ENCODE data around the gene DTNB. TPM values are rescaled to one million over a fixed set of nuclear protein-coding genes. Genes with fewer than 3 reads are reported as not detected.

DTNB gene
- total and polyA plus RNA-seq, 10 of the 15 experiments (the other 5 are each of a cell fraction or from before 2014, with no cell fraction given), result 4.5 to 30.6 (median 11.9) TPM

DNA sequence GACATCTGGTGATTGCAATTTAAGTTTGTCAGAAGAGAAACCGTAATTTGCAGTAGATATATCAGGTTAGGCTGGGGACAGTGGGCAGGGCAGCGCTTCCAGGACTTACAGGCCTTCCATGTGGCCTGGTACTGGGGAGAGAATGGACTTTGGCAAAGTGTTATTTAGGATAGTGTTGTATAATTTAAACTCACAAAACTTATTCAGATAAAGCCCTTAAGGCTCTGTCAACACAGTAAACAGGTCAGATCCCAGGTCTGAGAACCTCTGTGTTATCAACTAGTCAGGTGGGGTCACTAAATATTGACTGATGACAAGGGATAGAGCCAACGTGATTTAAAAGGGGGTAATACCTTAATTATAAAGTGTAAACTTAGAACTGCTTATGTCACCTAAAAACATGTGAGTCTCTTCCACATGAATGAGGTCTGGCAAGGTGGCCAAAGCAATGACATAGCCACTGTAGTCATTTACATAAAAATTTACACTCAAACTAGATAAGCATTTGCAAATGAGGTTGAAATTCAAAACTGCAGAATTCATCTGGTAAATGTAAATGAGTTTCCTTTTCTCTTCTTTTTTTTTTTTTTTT is 251.5 kb downstream of the DTNB start (continued):
- TF ChIP-seq, protein P1, sequence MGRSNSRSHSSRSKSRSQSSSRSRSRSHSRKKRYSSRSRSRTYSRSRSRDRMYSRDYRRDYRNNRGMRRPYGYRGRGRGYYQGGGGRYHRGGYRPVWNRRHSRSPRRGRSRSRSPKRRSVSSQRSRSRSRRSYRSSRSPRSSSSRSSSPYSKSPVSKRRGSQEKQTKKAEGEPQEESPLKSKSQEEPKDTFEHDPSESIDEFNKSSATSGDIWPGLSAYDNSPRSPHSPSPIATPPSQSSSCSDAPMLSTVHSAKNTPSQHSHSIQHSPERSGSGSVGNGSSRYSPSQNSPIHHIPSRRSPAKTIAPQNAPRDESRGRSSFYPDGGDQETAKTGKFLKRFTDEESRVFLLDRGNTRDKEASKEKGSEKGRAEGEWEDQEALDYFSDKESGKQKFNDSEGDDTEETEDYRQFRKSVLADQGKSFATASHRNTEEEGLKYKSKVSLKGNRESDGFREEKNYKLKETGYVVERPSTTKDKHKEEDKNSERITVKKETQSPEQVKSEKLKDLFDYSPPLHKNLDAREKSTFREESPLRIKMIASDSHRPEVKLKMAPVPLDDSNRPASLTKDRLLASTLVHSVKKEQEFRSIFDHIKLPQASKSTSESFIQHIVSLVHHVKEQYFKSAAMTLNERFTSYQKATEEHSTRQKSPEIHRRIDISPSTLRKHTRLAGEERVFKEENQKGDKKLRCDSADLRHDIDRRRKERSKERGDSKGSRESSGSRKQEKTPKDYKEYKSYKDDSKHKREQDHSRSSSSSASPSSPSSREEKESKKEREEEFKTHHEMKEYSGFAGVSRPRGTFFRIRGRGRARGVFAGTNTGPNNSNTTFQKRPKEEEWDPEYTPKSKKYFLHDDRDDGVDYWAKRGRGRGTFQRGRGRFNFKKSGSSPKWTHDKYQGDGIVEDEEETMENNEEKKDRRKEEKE (IDR thresholded peaks at IDR 0.05), result no peak; the same call in 1 of the 2 replicates
- TF ChIP-seq TAF1 (IDR thresholded peaks at IDR 0.05; ENCODE audit: borderline replicate concordance, low read depth, low read length) (no peak), CBFB (IDR thresholded peaks at IDR 0.05; ENCODE audit: low read depth) (no peak), SMAD1 (IDR thresholded peaks at IDR 0.05; ENCODE audit: low read depth, partially characterized antibody) (peak; percentile 41), IRF5 (IDR thresholded peaks at IDR 0.05; ENCODE audit: borderline replicate concordance) (no peak), CHD2 (IDR thresholded peaks at IDR 0.05; ENCODE audit: borderline replicate concordance, low read depth, low read length) (0 out of 2 replicates have a peak, but pooled peaks have one; percentile 22), POU2F2 (IDR thresholded peaks at IDR 0.05; ENCODE audit: borderline replicate concordance, low read depth, low read length) (0 out of 3 replicates have a peak, but pooled peaks have one; percentile 38), CREB1 (IDR thresholded peaks at IDR 0.05; ENCODE audit: low read depth) (peak; percentile 66), BHLHE40 (IDR thresholded peaks at IDR 0.05; ENCODE audit: borderline replicate concordance in 1 of 2, low read depth in 2 of 2, low read length in 1 of 2) (peak; percentile 47 to 53; a peak in 2 of 4 replicates), ZBTB4 (CRISPR knock-in tag; IDR thresholded peaks at IDR 0.05) (no peak), GABPA (IDR thresholded peaks at IDR 0.05; ENCODE audit: low read depth) (no peak), STAT3 (IDR thresholded peaks at IDR 0.05; ENCODE audit: low read depth, low read length) (no peak), POLR2AphosphoS5 (IDR thresholded peaks at IDR 0.05; ENCODE audit: low read length) (peak; percentile 84), ESRRA (IDR thresholded peaks at IDR 0.05; ENCODE audit: low read length) (no peak), POLR2AphosphoS2 (IDR thresholded peaks at IDR 0.05; ENCODE audit: low read depth, low read length) (peak; percentile 90; the same call in 1 of the 2 replicates), EP300 (IDR thresholded peaks at IDR 0.05; ENCODE audit: borderline replicate concordance in 1 of 2, control insufficient read depth in 1 of 2, low read depth in 2 of 2, low read length in 2 of 2) (peak; percentile 46 to 84; a peak in 3 of 4 replicates), BACH1 (IDR thresholded peaks at IDR 0.05; ENCODE audit: borderline replicate concordance) (no peak)

Data from GM12878 (cell line).